ENCODE results near the gene FHOD3.

Gene FHOD3

GRCh38 chr18:36386150-36386920 lies 88.8 kb downstream of the FHOD3 start:
- DNase-seq (ENCODE audit: low spot score): no peak

- no peak for DNase-seq (ENCODE audit: low spot score)
Measured at GRCh38 chr18:36387310-36387709, 89.8 kb downstream of the FHOD3 start.

- DNase-seq (ENCODE audit: low spot score): no peak
Measured at GRCh38 chr18:36388310-36388709, 90.8 kb downstream of the FHOD3 start.

- DNase-seq (ENCODE audit: low spot score): no peak
Measured at GRCh38 chr18:36389027-36389426, 91.5 kb downstream of the FHOD3 start.

- DNase-seq (ENCODE audit: low spot score): no peak
Measured at GRCh38 chr18:36389811-36390581, 92.5 kb downstream of the FHOD3 start.

- DNase-seq (ENCODE audit: low spot score): no peak
Measured at GRCh38 chr18:36391426-36392145, 94.1 kb downstream of the FHOD3 start.

- no peak for DNase-seq (ENCODE audit: low spot score)
Measured at GRCh38 chr18:36392164-36392978, 94.9 kb downstream of the FHOD3 start.

GRCh38 chr18:36392979-36393287 lies 95.4 kb downstream of the FHOD3 start:
- DNase-seq (ENCODE audit: low spot score): no peak

- DNase-seq (ENCODE audit: low spot score): no peak
Measured at GRCh38 chr18:36394486-36394885, 97.0 kb downstream of the FHOD3 start.

- no peak for DNase-seq (ENCODE audit: low spot score)
Measured at GRCh38 chr18:36396190-36396589, 98.7 kb downstream of the FHOD3 start.

GRCh38 chr18:36397033-36397432 lies 99.5 kb downstream of the FHOD3 start:
- no peak for DNase-seq (ENCODE audit: low spot score)

- DNase-seq (ENCODE audit: low spot score): no peak
Measured at GRCh38 chr18:36398419-36398818, 100.9 kb downstream of the FHOD3 start.

GRCh38 chr18:36399055-36399454 lies 101.5 kb downstream of the FHOD3 start:
- DNase-seq (ENCODE audit: low spot score): no peak

- no peak for DNase-seq (ENCODE audit: low spot score)
Measured at GRCh38 chr18:36401462-36401861, 103.9 kb downstream of the FHOD3 start.

GRCh38 chr18:36402765-36403396 lies 105.4 kb downstream of the FHOD3 start:
- no peak for DNase-seq (ENCODE audit: low spot score)

- no peak for DNase-seq (ENCODE audit: low spot score)
Measured at GRCh38 chr18:36403896-36404820, 106.6 kb downstream of the FHOD3 start.

GRCh38 chr18:36405611-36406010 lies 108.1 kb downstream of the FHOD3 start:
- no peak for DNase-seq (ENCODE audit: low spot score)

- no peak for DNase-seq (ENCODE audit: low spot score)
Measured at GRCh38 chr18:36406805-36407204, 109.3 kb downstream of the FHOD3 start.

- no peak for DNase-seq (ENCODE audit: low spot score)
Measured at GRCh38 chr18:36408606-36409005, 111.1 kb downstream of the FHOD3 start.

GRCh38 chr18:36409779-36410178 lies 112.3 kb downstream of the FHOD3 start:
- no peak for DNase-seq (ENCODE audit: low spot score)

- DNase-seq (ENCODE audit: low spot score): no peak
Measured at GRCh38 chr18:36410346-36410745, 112.8 kb downstream of the FHOD3 start.
